RWPE2 (cell line): ENCODE measurements around the gene TMC6.
A peak's percentile ranks its signal among the peaks of the same experiment; 100 is the strongest.

Source experiments
- ATAC-seq: fragments of 200-7000 bp; cut with Tn5 transposase; 3 replicates; pipeline ENCODE4 v1.9.1; 2021; ENCODE audit warnings: low read depth
- DNase-seq: peaks from one replicate; pipeline ENCODE4 v3.0.0-alpha.2; 2020; ENCODE audit warnings: low spot score
- H3K27ac ChIP-seq: fragments of 450-650 bp; 2 replicates; pipeline ENCODE4 v1.5.1; 2017; ENCODE audit warnings: mild to moderate bottlenecking; ENCODE audit not compliant: poor library complexity, severe bottlenecking
- H3K27me3 ChIP-seq: fragments of 250-450 bp; sonication (Bioruptor Pico); 2 replicates; pipeline ENCODE4 v1.5.1; 2021; ENCODE audit warnings: mild to moderate bottlenecking, moderate library complexity; ENCODE audit not compliant: insufficient read depth, poor library complexity, severe bottlenecking
- H3K36me3 ChIP-seq: fragments of 250-450 bp; sonication (Bioruptor Pico); 2 replicates; pipeline ENCODE4 v1.5.1; 2020; ENCODE audit warnings: low read depth, mild to moderate bottlenecking, moderate library complexity
- H3K4me1 ChIP-seq: fragments of 250-450 bp; sonication (Bioruptor Pico); 2 replicates; pipeline ENCODE4 v1.5.1; 2021; ENCODE audit warnings: mild to moderate bottlenecking, moderate library complexity; ENCODE audit not compliant: insufficient read depth, poor library complexity, severe bottlenecking
- H3K4me3 ChIP-seq: fragments of 250-450 bp; sonication (Bioruptor Pico); 2 replicates; pipeline ENCODE4 v1.5.1; 2021; ENCODE audit warnings: mild to moderate bottlenecking, moderate library complexity; ENCODE audit not compliant: severe bottlenecking
- H3K9me3 ChIP-seq: fragments of 250-450 bp; sonication (Bioruptor Pico); 2 replicates; pipeline ENCODE4 v1.5.1; 2021; ENCODE audit warnings: mild to moderate bottlenecking, moderate library complexity; ENCODE audit not compliant: severe bottlenecking
- TF ChIP-seq, protein P1 (sequence below): fragments of 450-650 bp; IDR thresholded peaks from one replicate; pipeline ENCODE4 v1.5.1; 2017; ENCODE audit warnings: mild to moderate bottlenecking, moderate library complexity; ENCODE audit not compliant: poor library complexity, severe bottlenecking

TMC6 gene

DNA sequence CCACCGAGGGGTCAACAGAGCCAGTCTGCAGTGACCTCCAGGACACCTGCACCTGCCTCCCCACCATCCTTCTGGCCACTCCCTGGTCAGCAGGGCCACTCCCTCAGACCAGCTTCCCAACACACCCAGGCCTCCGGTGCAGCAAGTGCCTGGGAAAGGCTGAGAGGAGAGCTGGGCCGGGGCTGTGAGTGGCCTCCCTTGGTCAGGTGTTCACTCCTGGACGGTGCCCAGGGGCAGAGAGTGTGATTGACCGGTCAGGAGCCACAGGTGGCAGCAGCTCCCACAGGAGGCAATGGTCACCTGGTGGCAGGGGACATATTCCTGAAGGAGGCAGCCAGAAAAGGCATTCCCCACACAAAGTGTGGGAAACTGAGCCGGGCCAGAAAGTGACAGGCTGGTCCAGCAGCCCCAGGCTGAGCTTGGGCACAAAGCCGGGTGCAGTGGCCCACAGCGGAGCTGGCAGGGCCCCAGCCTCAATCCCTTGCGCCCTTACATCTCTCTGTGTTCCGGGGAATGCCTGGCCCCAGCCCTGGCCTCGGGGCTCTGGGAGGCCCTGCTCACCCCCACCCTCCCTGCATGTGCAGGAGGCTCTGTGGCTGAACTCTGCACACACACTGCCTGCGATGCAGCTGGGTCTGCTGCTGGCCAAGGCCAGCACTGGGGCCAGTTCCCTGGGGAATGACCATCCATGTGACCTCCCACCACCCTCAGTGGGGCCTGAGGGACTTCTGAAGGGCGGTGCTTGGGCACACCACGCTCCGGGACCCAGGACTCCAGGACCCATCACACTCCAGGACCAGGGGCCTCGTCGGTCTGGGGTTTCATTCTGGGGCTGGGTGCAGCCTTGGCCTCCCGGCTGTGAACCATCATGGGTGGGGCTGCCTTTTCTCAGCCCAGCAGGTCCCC lies 16.4 kb upstream of the TMC6 start:
- no peak for DNase-seq
- H3K27me3 ChIP-seq: no peaks in the 10 kb centered on the region
- H3K4me1 ChIP-seq: peaks cover 31% of the 10 kb centered on the region
- ATAC-seq: no peak
- H3K9me3 ChIP-seq: no peaks in the 10 kb centered on the region
- H3K4me3 ChIP-seq: no peak overlapping the region
- H3K36me3 ChIP-seq: no peaks in the 10 kb centered on the region
- peak overlapping the region; percentile 2 for H3K27ac ChIP-seq
- TF ChIP-seq, protein P1, sequence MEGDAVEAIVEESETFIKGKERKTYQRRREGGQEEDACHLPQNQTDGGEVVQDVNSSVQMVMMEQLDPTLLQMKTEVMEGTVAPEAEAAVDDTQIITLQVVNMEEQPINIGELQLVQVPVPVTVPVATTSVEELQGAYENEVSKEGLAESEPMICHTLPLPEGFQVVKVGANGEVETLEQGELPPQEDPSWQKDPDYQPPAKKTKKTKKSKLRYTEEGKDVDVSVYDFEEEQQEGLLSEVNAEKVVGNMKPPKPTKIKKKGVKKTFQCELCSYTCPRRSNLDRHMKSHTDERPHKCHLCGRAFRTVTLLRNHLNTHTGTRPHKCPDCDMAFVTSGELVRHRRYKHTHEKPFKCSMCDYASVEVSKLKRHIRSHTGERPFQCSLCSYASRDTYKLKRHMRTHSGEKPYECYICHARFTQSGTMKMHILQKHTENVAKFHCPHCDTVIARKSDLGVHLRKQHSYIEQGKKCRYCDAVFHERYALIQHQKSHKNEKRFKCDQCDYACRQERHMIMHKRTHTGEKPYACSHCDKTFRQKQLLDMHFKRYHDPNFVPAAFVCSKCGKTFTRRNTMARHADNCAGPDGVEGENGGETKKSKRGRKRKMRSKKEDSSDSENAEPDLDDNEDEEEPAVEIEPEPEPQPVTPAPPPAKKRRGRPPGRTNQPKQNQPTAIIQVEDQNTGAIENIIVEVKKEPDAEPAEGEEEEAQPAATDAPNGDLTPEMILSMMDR: no peak

DNA sequence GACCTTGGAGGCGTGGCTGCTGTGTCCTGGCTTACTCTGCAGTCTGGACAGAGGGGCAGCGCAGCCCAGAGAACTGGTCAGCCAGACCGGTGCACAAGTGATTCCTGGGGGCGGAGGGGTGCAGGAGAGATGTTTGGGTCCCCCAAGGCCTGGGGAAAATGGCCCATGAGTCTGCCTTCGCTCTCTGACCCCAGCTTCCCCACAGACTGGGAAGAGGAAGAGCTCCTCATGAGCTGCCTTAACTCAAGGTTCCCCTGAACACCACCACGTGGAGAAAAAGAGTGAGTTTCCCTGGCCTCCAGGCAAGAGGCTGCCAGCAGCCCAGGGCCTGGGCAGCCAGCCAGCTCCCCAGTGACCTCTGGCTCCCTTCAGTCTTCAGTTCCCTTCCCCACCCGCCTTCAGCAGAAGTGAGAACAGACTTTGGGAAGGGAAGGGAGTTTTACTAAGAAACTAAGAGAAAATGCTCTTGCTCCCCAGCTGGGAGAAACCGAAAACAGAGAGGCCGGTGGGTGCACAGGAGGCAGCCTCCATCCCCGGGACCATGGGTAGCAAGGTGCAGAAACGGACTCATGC lies 15.7 kb upstream of the TMC6 start:
- H3K36me3 ChIP-seq: no peaks in the 10 kb centered on the region
- H3K27ac ChIP-seq: peak overlapping the region; percentile 2
- no peaks in the 10 kb centered on the region for H3K9me3 ChIP-seq
- no peaks in the 10 kb centered on the region for H3K27me3 ChIP-seq
- DNase-seq: peak; percentile 78
- no peak overlapping the region for H3K4me3 ChIP-seq
- peak; percentile 10; the same call in 1 of the 3 replicates for ATAC-seq
- TF ChIP-seq, protein P1: peak; percentile 13
- peaks cover 34% of the 10 kb centered on the region for H3K4me1 ChIP-seq

DNA sequence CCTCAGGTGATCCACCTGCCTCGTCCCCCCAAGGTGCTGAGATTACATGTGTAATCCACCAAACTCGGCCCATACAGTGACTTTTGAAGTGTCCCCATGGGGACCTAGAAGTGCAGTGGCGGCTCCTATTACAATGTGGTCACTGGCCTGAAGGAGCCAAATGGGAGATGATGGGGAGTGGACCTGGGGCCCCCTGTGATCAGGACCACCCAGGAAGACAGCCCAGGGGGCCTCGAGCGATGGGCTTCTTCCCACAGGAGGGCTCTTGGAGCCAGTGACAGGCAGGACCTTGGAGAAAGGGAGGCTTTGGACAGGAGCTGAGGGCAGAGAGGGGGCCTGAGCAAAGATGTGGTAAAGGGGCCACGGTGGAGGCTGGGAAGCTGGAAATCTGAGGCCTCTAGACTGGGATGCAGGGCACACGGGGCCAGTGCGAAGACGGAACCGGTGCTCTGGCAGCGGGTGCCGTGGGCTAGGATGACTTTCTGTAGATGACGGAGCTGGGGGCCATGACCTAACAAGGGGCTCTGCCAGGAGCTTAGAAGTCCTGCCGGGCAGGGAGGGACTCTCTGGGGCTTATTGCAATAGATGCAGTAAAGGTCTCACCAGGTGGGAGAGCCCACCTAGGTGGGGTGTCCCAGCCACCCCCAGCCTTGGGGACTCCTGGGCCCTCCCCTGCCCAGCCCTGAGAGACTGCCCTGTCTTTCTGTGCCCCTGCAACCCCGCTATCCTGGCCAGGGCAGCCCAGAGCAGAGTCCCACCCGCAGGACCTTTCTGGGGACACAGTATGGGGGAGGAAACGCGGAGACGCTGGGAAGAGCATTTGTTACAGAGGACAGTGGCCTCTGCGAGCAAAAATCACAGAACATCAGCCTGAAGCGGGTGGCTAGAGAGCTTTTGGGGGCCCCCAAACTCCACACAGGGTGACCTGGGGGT lies 14.9 kb upstream of the TMC6 start:
- TF ChIP-seq, protein P1: no peak
- ATAC-seq (no peak), DNase-seq (no peak)
- H3K27ac ChIP-seq: peak overlapping the region; percentile 2
- no peaks in the 10 kb centered on the region for H3K36me3 ChIP-seq
- no peaks in the 10 kb centered on the region for H3K9me3 ChIP-seq
- H3K27me3 ChIP-seq: no peaks in the 10 kb centered on the region
- H3K4me3 ChIP-seq: no peak overlapping the region
- H3K4me1 ChIP-seq: peaks cover 34% of the 10 kb centered on the region

DNA sequence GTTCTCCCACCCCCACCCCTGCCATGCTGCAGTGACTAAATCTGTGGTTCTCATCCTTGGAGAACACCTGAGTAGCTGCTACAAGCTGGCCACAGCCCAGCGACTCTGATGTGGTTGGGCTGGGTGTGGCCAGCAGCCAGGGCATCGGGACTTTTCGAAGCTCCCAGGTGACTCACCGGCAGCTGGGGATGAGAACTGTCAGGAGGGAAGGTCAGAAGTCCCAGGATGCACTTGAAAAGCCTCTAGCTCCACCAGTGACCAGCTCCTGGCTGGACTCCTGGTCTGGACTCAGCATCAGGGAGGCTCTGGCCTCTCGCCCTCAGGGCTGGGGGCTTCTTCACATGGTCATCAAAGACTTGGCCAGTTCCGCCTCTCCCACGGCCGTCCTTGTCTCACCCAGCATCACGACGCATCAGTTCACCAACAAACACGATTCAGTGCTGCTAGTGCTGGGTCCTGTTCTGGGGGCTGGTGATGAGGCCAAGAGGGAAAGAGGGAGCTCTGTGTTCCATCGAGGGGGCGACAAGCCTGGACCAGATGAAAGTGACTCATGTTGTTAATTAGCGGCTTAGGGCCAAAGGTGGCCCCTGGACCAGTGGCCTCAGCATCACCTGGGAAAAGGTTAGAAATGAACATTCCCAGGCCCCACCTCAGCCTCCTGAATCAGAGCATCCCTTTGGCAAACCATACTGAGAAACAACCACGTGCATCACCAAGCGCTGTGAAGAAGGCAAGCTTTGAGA lies 13.7 kb upstream of the TMC6 start:
- TF ChIP-seq, protein P1: no peak
- peak overlapping the region; percentile 69 for H3K27ac ChIP-seq
- ATAC-seq (peak; percentile 75), DNase-seq (peak; percentile 98)
- H3K4me1 ChIP-seq: peaks cover 34% of the 10 kb centered on the region
- H3K4me3 ChIP-seq: no peak overlapping the region
- no peaks in the 10 kb centered on the region for H3K27me3 ChIP-seq
- no peaks in the 10 kb centered on the region for H3K36me3 ChIP-seq
- no peaks in the 10 kb centered on the region for H3K9me3 ChIP-seq
